HG02642 (cell line): ENCODE measurements around the gene PSMB10.

Experiments used
- ATAC-seq: cut with Tn5 transposase; IDR thresholded peaks from one replicate; pipeline ENCODE4 v1.9.1; 2021; ENCODE audit warnings: mild to moderate bottlenecking; ENCODE audit not compliant: unreplicated experiment, poor library complexity

PSMB10 gene

DNA sequence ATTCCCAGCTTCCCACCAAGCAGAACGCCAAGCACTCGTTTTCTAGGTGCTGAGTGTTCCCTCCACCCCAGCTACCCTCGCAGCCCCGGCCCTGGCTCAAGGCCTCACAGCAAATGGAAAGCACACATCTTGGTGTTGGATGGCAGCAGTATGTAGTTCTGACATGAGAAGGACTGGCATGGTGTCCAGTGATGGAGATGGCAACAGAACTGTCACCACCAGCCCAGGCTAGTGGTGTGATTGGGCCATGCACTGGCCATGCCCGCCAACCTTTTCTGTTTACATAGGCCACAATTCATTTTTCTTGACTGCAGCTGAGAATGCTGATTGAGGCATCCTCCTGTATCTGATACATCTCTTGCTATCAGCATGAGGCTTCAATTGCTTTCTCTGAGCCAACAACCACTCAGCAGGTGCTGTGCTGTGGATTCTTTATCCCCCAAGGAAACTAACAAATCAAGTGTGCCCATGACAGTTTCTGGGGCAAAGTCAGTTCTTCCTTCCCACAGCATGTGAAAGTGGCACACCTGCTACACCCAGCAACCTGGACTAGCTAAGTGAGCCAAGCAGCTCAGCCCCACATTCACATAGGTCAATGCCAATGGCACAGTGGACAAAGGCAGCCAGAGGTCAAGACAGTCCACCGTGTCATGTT lies 28.0 kb upstream of the PSMB10 start:
- no peak for ATAC-seq

DNA sequence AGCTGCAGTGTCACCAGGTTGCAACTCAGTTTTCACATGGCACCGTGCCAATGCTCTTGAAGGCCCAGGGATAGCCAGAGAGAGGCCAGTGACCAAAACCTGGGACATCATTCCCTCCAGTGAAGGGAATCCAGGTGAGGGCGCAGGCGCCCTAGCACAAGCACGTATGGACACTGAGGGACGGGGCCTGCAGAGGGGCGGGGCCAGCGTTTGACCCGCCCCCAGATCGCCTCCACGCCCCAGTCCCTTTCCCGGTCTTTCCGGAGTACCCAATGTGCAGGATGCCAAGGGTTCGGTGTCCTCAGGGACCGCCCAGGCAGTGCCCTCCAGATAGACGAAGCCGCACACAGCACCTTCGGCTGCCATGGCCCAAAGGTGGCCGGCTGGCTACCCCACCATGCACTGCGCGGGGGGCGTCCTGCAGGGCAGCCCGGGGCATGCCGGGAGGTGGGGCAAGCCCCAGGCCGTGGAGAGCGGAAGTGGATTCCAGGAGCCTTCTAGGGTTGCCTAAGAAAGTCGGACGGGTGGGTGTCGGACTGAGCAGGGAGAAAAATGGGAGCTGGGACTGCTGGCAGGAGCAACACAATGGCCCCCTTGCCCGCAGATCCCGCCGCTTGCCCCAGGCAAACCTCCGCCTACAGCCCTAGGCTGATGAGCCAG lies 27.1 kb upstream of the PSMB10 start:
- ATAC-seq, result no peak

DNA sequence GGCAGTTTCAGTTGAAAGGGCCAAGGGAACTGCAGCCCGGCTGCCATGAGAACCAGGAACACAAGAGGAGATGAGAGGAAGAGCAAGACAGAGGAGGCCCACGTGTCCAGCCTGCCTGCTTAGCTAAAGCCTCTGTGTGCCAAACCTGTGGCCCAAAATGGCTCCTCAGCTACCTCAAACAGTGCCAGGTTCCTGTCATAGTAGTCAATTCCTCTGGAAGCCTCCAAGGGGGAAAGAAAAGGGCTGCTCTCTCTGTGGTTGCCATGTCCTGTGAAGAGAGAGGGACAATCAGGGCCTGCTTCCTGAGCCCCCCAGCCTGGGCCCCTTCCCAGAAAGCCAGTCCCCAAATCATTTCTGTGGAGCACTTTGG lies 26.6 kb upstream of the PSMB10 start:
- no peak for ATAC-seq

DNA sequence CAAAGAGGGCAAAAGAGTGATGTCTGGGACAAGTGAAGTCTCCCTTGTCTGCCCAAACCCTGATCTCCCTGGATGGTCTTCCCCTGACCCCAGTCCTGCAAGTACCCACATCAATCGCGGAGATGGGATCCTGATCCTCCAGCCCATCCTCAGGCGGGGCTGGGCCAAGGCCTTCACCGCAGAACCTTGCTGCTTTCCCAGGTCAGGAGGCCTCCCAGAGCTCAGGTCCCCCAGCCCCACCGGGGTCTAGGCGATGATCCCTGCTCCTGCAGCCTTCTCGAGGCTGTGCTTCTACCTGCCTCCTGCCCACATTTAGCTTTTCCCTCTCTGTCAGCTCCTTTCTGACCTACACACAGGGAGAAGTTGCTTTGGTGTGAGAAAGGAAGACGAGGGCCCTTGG lies 25.5 kb upstream of the PSMB10 start:
- no peak for ATAC-seq

DNA sequence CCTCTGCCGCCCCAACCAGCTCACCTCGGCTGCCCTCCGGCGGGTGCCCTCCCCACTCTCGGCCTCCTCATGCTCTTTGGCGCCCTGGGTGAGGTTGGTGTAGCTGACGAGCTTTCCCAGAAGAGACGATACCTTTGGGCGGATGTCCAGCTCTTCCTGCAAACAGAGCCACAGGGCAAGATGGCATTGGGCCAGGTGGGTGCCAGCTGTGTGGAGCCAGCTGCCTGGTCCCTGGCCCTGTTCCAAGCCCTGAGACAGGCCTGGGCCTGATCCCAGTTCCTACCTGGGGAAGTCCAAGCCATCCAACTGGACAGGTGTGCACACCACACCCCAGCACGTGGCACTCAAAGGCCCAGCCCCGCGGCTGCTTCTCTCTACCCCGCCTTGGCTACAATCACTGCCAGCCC lies 24.9 kb upstream of the PSMB10 start:
- ATAC-seq, result no peak

DNA sequence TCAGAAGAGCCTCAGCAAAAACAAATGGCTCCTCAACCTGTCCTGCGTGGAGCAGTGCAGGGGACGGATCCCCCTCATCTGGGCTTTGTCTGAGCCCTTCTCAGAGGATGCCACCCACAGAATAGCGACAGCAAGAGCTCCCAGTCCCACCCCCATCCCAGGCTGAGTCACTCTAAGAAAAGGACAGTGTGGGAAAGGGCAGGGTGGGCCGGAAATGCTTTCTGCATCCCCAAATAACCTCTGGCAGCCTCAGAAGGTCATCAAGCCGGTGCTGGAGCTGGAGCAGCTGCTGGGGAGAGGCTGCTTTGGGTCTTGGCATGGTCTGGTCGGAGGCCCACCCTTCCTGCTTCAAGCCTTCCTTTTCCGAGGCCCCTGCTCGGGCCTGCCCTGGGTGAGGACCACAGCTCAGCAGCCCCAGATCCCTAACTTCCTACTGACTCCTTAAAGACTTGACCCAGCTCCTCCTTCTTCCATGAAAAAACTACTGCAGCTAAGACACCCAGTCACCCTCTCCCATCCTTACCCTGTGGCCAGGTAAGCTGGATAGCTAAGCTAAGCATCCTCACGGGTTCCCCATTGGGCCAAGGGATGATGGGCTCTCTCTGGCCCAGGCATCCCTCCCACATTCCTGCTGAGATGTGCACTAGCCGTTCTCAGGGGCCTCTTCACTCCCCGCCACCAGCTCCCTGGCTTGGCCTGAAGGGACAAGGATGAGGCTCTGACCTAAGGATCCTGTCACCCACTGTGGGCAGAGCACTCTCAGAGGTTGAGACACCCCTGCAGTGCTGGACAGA lies 23.1 kb upstream of the PSMB10 start:
- no peak for ATAC-seq

DNA sequence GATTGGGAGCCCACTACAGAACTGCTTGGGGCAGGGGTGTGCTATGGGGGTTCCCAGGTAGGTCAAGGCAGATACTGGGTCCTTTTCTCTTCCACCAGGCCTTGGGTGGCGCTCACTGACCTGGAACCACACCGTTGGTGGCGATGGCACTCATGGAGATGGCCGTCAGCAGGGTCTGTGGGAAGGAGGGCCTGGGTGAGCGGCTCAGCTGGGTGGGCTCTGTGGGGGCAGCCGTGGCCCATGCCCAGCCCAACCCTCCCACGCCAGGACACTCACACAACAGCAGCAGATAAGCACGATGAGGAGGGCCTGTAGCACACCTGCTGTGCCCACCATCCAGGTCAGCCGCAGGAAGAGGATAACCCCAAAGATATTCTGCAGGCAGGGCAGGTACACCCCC lies 21.0 kb upstream of the PSMB10 start:
- ATAC-seq, result no peak

DNA sequence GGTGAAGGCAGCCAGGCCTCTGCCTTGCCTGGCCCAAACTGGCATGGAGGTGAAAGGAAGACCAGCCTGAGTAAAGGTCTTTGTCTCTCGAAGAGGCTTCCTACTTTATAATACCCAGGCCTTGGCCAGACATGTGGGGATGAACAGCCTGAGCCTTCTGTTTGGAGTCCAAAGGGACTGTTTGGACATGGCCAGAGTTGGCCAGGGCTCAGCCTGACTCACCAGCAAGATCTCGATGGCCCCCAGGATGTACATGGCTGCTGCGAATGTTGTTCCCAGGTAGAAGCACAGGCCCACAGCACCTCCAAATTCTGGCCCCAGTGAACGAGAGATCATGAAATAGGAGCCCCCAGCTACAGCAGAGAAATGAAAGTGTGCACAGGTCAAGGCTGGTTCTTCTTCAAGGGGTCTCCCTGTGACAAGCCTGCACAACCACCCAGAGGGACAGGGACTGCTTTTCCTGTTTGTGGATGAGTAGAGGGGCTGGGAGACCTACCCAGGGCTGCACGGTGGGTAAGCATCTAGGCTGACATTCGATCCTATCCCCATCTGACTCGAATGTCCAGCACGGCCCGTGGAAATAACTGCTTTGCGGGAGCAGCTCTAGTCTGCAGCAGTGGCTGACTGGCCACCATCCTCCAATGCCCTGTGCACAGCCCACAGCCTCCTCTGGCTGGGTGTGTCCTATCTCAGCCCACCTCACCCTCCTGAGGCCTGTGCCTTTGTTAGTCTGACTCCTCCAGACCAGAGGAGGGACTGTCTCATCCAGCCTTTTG lies 18.0 kb upstream of the PSMB10 start:
- ATAC-seq, result no peak

DNA sequence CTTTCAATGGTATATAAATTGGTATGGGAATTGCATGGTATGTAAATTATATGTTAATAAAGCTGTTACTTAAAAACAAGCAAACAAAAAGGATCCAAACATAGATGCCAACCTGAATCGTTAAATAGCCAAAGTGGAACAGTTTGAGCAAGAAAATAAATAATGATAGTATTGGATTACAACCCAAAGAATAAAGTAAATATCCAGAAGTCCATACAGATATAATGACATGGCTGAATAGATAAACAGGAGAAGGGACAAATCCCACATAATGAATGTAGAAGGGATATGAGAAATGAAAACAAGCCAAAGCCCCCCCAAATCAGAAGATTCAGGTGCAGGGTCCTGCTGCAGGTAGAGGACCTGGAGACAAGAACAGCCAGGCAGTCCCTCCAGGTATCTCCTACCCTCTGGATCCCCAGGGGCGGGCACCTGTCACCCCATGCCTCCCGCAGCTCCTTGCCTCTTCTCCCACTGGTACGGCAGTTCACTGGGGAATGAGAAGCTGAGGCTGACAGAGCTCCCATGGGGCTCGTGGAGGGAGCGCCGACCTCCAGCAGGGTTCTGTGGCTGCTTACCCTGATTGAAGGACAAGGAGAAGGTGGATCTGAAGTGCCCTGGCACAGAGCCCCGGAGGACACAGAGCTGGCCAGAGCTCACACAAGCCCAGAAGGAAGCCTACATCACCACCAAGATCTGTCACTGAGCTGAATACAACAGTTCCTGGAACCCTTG lies 17.2 kb upstream of the PSMB10 start:
- ATAC-seq, result no peak

DNA sequence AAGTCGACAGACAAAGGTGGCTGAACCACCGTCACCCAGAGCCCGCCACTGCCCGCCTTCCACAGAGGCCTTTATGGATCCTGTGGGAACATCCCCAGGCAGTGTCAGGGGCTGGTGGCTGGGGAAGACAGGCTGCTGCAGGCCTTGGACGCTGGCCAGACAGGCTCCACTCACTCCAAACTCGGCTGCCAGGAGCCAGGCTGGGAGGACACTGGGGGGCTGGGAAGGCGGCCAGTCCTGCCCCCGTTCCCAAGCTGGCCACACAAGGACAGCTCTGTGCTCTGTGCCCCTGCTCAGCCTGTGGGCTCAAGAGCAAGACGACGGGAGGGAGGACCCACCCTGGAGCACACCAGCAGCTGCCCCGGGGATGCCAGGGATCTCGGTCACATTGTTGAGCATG lies 14.8 kb upstream of the PSMB10 start:
- ATAC-seq, result no peak

DNA sequence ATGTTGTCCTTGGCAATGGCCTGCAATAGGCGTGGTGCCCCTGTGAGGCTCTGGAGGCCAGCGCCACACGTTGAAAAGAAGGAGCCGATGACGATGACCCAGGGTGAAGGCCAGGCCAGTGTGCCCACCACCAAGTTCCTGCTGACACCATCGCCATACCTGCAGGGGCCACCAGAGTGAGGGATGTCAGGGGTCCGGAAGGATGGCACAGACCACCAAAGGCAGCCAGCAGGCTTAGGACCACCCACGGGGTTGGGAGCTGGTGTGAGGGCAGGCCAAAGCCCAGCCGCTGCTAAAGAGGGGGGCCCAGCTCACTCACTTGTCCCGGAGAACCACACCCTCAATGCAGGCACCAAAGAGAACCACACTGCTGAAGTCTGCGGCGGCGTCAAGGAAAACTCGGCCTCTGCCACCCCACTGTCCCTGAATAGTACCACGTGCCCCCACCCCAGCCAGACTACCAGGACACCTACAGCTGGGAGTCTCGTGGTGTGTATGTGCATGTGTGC lies 13.7 kb upstream of the PSMB10 start:
- ATAC-seq, result no peak

DNA sequence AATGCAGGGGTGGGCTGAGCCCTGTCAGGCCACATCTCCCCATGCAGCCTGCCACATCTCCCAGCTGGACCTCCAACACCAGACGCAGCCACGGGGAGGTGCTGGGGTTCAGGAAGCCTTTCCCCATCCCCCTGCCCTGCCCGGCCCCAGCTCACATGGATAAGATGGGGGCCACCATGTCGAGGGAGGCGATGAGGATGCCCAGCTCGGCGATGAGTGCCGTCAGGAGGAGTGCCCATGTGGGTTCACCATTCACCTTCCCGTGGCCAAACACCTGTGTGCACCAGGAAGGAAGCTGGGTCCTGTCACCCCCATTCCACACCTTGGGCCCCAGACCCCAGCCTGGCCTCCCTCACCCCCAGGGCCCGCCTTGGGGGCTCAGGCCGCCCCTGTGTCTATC lies 13.0 kb upstream of the PSMB10 start:
- no peak for ATAC-seq

DNA sequence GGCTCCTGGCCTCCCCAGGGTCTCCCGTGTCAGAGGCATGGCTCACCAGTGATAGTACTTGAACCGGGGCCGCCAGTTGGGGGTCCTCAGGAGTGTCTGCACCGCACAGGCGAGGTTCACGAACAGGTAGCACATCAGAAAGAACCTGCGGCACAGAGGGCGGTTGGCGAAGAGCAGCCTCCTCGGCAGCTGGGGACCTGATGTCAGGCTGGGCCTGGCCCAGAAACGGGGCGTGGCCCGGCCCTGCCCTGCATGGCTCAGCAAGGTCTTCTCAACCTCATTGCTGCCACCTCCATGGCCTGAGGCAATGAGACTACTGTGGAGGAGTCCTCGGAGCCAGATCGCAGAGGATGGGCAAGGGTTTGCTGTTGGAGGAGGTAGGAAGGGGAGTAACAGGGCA lies 11.4 kb upstream of the PSMB10 start:
- ATAC-seq, result no peak

DNA sequence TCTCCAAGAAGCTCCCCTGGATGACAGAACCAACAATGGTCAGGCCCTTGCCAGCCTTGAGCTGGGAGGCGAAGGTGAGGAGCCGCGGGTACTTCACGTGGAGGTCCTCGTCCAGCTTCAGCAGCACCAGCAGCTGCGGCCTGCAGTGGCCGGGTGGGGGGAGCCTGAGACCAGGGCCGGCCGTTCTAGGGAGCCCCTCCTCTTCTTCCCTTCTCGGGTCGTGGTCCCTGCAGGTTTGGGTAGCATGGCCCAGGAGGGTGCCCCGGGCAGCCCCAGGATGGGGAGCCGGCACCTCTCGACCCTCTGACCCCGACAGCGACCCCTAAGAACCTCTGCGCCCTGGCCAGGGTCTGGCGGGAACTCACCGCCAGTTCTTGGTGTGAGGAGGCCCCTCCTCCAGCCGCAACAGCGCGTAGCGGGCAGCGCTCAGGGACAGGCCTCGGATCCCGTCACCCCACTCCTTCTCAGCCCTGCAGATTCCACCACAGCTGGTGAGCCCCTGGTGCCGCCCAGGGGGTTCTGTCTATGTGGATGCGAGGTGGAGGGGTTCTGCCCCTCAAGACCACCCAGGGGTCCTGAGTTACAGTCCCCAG lies 10.4 kb upstream of the PSMB10 start:
- no peak for ATAC-seq

DNA sequence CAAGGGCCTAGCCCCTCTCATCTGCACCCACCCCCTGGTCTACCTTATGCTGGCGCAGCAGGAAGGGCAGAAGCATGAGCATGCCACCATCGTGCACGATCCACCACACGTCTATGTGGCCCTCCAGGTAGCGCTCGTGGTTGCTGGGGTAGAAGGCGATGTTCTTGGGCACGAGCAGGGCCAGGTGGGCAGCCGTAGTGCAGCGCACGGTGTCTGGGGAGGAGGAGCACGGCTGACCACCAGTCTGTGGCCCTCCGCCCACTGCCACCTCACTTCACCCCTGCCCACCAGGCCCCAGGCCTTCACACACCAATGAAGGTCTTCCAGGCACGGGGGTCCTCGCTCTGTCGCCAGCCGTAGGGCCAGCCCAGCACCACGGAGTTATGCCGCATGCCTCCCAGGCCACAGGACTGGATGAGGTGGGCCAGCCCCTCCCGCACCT lies 9.5 kb upstream of the PSMB10 start:
- ATAC-seq, result no peak

DNA sequence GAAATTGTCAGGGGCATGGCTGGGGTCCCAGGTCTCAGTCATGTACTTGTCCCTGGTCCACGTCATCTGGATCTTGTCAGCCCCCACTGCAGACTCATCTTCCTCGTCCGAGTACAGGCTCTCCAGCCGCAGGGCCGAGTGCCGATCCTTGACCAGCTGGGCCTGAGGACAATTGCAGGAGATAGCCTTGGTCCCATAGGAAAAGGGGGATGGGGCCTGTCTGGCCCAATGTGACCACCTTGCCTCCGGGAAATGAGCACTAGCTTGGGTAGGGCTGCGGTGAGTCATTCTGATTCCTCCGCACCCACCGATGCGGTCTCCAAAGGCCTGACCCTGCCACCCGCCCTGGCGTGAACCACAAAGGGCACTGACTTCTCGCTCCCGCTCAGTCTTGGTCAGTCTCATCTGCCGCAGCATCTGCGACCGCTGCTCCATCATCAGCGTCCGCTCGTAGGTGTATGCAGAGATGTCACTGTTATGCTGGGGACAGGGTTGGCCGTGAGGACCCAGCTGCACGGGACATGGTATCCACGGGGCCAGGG lies 8.8 kb upstream of the PSMB10 start:
- no peak for ATAC-seq

DNA sequence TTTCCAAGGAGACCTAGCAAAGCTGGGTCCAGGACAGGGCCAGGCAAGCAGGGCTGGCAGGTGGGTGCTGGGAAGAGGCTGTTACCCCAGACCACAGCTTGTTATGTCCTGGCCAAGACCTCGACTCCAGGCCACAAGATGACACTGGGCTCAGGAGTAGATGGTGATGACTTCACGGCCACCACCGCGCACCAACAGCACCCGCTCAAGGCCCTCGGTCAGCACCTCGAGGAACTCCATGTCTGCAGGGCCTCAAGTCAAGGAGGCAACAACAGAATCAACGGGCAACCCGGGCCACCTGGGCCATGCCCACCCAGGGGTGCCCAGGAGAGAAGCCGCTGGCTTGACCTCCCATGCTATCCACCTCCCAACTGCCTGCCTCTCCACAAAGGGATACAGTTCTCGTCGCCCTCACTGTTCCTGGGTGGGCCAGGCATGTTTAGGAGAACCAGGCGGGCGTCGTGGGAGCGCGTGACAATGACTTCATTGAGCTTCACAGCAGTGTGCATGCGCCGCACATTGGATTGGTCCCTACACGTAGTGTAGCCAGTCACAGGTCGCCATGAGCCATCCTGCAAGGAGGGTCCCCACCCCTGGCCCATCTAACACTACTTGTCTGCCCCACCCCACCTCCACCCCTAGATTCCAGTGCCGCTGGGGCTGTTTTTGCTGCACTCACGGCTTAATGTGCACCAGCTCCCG lies 8.2 kb upstream of the PSMB10 start:
- no peak for ATAC-seq

DNA sequence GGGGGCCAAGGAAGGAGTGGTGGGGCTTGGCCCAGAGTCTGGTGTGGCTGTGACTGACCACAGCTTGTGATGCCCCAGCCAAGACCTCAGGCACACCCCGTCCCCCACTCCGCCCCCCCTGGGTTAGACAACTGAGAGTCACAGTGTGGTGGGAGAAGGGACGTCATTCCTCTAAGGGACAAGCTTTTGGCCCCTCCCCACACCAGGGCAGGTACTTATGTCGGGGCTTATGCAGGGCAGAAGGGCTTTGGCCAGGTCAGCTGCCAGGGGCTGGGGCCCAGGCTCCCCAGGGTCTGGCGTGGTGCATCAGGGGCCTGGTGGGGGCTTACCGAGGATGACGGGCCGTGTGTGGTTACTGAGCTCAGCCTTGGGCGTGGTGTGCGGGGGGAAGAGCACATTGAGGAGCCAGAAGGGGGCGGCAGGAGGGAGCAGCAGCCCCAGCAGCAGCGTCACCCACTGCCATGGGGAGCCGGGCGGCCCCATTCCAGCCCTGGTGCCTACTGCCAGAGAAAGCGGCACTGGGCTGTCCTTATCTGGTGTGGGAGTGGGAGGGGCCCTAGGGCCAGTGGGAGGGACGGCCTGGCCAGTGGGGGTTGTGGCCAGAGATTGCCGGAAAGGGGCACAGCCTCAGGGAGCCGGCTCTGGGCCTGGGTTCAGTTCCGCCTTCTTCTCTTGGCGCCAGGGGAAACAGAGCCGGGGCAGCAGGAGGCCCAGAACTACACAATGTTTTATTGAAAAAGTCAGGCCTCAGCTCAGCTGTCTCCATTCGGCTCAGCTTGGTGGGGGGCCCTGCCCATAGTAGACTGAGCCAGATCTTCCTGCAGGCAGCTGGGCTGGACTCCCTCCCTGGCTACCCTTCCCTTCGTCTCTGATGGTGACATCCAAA lies 7.2 kb upstream of the PSMB10 start, which contains the start of gene LCAT:
Gene LCAT (minus strand): TSS at position 502 of the 886 bp plus-strand sequence. CDS start 19 bp downstream, at position 483.
- ATAC-seq, result no peak
